Measurements from ENCODE around the gene PET100.

PET100 gene

GRCh38 chr19:7654401-7654800, 24.8 kb downstream of the PET100 start:
- no peak for FAIRE-seq

- FAIRE-seq = no peak
These were observed 26.0 kb downstream of the PET100 start for GRCh38 chr19:7655581-7655980.

- FAIRE-seq = no peak
These were observed 27.6 kb downstream of the PET100 start for GRCh38 chr19:7657131-7657751.

GRCh38 chr19:7658219-7658686, 28.7 kb downstream of the PET100 start:
- no peak for FAIRE-seq

GRCh38 chr19:7661744-7662538, 32.3 kb downstream of the PET100 start:
- FAIRE-seq = no peak

- FAIRE-seq = no peak
These were observed 33.1 kb downstream of the PET100 start for GRCh38 chr19:7662657-7663056.

- no peak for FAIRE-seq
These were observed 34.1 kb downstream of the PET100 start for GRCh38 chr19:7663706-7664105.

- FAIRE-seq = no peak
These were observed 35.5 kb downstream of the PET100 start for GRCh38 chr19:7665076-7665475.

GRCh38 chr19:7668842-7669241, 39.2 kb downstream of the PET100 start, which contains the start of gene RETN:
RETN (plus strand) TSS chr19:7669049; CDS start chr19:7669327, 278 bp downstream.
- no peak for FAIRE-seq

GRCh38 chr19:7669641-7670040, 40.0 kb downstream of the PET100 start:
- no peak for FAIRE-seq

GRCh38 chr19:7670150-7670783, 40.7 kb downstream of the PET100 start:
- no peak for FAIRE-seq

GRCh38 chr19:7670790-7671189, 41.2 kb downstream of the PET100 start:
- FAIRE-seq = no peak

- FAIRE-seq = no peak
These were observed 42.9 kb downstream of the PET100 start for GRCh38 chr19:7672522-7672921.

GRCh38 chr19:7674010-7675005, 44.7 kb downstream of the PET100 start:
- no peak for FAIRE-seq

- no peak for FAIRE-seq
These were observed 46.8 kb downstream of the PET100 start for GRCh38 chr19:7676376-7676775.

GRCh38 chr19:7676854-7677253, 47.3 kb downstream of the PET100 start, which contains the start of gene MCEMP1:
MCEMP1 (plus strand) TSS chr19:7677090; CDS start chr19:7677121, 31 bp downstream.
- no peak for FAIRE-seq

GRCh38 chr19:7677669-7678311, 48.2 kb downstream of the PET100 start:
- FAIRE-seq = no peak

- no peak for FAIRE-seq
These were observed 49.6 kb downstream of the PET100 start for GRCh38 chr19:7678971-7679751.

GRCh38 chr19:7679771-7680605, 50.4 kb downstream of the PET100 start:
- FAIRE-seq = no peak
